ENCODE measurements around the gene ATP6V0B.

The ATP6V0B gene

GRCh38 chr1:44008259-44008658, 33.5 kb downstream of the ATP6V0B start:
- no peak for DNase-seq

- no peak for DNase-seq
These were observed 36.2 kb downstream of the ATP6V0B start for GRCh38 chr1:44010935-44011471.

GRCh38 chr1:44012404-44012803, 37.6 kb downstream of the ATP6V0B start:
- DNase-seq = no peak

GRCh38 chr1:44012941-44013609, 38.3 kb downstream of the ATP6V0B start:
- no peak for DNase-seq

GRCh38 chr1:44013949-44014348, 39.2 kb downstream of the ATP6V0B start:
- no peak for DNase-seq

- no peak for DNase-seq
These were observed 39.8 kb downstream of the ATP6V0B start for GRCh38 chr1:44014365-44015104.

GRCh38 chr1:44015206-44015605, 40.4 kb downstream of the ATP6V0B start:
- no peak for DNase-seq

GRCh38 chr1:44016041-44016889, 41.5 kb downstream of the ATP6V0B start:
- DNase-seq = no peak

GRCh38 chr1:44016890-44017400, 42.2 kb downstream of the ATP6V0B start:
- DNase-seq = no peak

GRCh38 chr1:44019466-44019948, 44.7 kb downstream of the ATP6V0B start:
- DNase-seq = no peak

GRCh38 chr1:44020464-44020863, 45.7 kb downstream of the ATP6V0B start:
- no peak for DNase-seq

- DNase-seq = no peak
These were observed 46.4 kb downstream of the ATP6V0B start for GRCh38 chr1:44021156-44021555.

- DNase-seq = no peak
These were observed 47.0 kb downstream of the ATP6V0B start for GRCh38 chr1:44021581-44022321.

- DNase-seq = no peak
These were observed 49.5 kb downstream of the ATP6V0B start for GRCh38 chr1:44024031-44024902.

GRCh38 chr1:44024903-44025525, 50.3 kb downstream of the ATP6V0B start:
- DNase-seq = no peak

GRCh38 chr1:44025816-44026215, 51.1 kb downstream of the ATP6V0B start:
- DNase-seq = no peak

- no peak for DNase-seq
These were observed 52.6 kb downstream of the ATP6V0B start for GRCh38 chr1:44027320-44027719.

Measured in NK-92 treated with Interleukin-12 subunit alpha and Interleukin-12 subunit beta, amount 100 ng/mL, for 24 hours (cell line).